Stimulated activated CD4-positive, alpha-beta T cell treated with anti-CD3 and anti-CD28 coated beads, Interleukin-1b, Interleukin-23, amount 100 ng/mL, for 48 hours (primary cell): ENCODE measurements around the gene TBC1D1.

Experiments used
- DNase-seq: peaks from one replicate; pipeline ENCODE4 v3.0.0-alpha.2; 2020

Gene TBC1D1

GRCh38 chr4:38179690-38180377 lies 288.9 kb downstream of the TBC1D1 start:
- DNase-seq, result peak; percentile 70

- DNase-seq, result no peak
Measured at GRCh38 chr4:38180456-38180855, 289.6 kb downstream of the TBC1D1 start.

- no peak for DNase-seq
Measured at GRCh38 chr4:38181286-38181685, 290.4 kb downstream of the TBC1D1 start.

GRCh38 chr4:38182334-38182998 lies 291.6 kb downstream of the TBC1D1 start:
- DNase-seq, result no peak

- no peak for DNase-seq
Measured at GRCh38 chr4:38184404-38184803, 293.5 kb downstream of the TBC1D1 start.

- DNase-seq, result no peak
Measured at GRCh38 chr4:38185406-38186144, 294.7 kb downstream of the TBC1D1 start.

- no peak for DNase-seq
Measured at GRCh38 chr4:38188136-38188535, 297.3 kb downstream of the TBC1D1 start.

GRCh38 chr4:38188631-38189101 lies 297.8 kb downstream of the TBC1D1 start:
- DNase-seq, result no peak
